ENCODE measurements around the gene QSOX2. TPM values are rescaled to one million over a fixed set of nuclear protein-coding genes. Genes with fewer than 3 reads are reported as not detected.

The QSOX2 gene
- total RNA-seq, 3 donors from 2014 or later (not counting 1 experiment from before 2014, with no cell fraction given), result 10.8 to 16.7 (median 16.6) TPM

DNA sequence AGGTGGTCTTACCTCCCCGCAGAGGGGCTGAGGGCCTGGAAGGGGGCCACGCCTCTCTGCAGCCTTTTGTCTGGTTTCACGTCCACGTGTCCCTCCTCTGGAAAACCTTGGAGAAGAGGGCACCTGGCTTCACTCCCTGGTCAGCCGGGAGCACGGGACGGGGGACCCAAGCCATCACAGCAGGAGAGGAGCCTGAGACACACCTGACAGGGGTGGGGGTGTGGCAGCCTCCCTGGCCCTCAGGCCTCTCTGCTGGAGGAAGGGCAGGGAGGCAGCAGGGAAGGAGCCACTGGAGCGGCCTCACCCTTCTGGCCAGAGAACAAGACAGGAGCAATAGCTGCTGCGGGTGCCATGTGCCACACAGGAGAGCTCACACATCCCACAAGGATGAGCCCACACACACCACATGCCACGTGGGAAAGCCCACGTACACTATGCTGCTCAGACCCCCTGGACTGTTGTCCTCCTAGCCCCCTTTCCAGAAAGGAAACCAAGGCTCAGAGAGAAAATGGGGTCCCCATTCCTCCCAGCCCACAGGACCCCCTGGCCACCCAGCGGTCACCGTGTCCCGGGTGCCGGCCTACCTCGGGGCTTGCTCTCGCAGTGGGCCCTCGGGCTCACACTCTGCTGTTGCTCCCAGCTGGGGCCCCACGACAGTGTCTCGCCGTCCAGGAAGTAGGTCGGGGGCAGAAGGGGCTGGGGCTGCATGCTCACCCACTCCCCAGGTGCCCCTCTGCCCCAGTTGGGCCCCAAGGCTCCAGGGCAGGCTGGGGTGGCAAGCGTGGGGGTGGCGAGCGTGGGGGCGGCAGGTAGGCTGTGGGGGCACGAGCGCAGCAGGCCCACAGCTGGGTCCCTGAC, 40.1 kb upstream of the QSOX2 start:
- Mint-ChIP-seq H3K9me3 (no peaks in the 10 kb centered on the region), H3K4me3 (no peak overlapping the region), H3K36me3 (no peaks in the 10 kb centered on the region), H3K4me1 (peaks cover 0 to 4% of the 10 kb centered on the region in 2 donors), H3K27ac (no peak overlapping the region), H3K27me3 (ENCODE audit: low read depth in 2 of 2) (peaks cover 0 to 3% of the 10 kb centered on the region in 2 donors)
- no peaks in the 10 kb centered on the region for H3K27me3 ChIP-seq (ENCODE audit: control insufficient read depth, insufficient read depth, low read length)
- ATAC-seq, result no peak
- H3K4me3 ChIP-seq (ENCODE audit: low read length), result no peak overlapping the region
- H3K27ac ChIP-seq (ENCODE audit: low read length), result no peak overlapping the region
- TF ChIP-seq, protein P1, sequence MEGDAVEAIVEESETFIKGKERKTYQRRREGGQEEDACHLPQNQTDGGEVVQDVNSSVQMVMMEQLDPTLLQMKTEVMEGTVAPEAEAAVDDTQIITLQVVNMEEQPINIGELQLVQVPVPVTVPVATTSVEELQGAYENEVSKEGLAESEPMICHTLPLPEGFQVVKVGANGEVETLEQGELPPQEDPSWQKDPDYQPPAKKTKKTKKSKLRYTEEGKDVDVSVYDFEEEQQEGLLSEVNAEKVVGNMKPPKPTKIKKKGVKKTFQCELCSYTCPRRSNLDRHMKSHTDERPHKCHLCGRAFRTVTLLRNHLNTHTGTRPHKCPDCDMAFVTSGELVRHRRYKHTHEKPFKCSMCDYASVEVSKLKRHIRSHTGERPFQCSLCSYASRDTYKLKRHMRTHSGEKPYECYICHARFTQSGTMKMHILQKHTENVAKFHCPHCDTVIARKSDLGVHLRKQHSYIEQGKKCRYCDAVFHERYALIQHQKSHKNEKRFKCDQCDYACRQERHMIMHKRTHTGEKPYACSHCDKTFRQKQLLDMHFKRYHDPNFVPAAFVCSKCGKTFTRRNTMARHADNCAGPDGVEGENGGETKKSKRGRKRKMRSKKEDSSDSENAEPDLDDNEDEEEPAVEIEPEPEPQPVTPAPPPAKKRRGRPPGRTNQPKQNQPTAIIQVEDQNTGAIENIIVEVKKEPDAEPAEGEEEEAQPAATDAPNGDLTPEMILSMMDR (IDR thresholded peaks at IDR 0.05), result no peak
- H3K4me1 ChIP-seq (ENCODE audit: control insufficient read depth, insufficient read depth, low read length), result peaks cover 14% of the 10 kb centered on the region
- WGBS (ENCODE audit: insufficient coverage), result 83% methylated on average over 28 of the region's 28 CpGs
- intact Hi-C loops (cut with micrococcal nuclease), result no loop called here
- H3K36me3 ChIP-seq (ENCODE audit: control insufficient read depth, insufficient read depth, low read length), result no peaks in the 10 kb centered on the region
- no peaks in the 10 kb centered on the region for H3K9me3 ChIP-seq (ENCODE audit: control insufficient read depth, insufficient read depth, low read length)
- DNase-seq, result no peak

DNA sequence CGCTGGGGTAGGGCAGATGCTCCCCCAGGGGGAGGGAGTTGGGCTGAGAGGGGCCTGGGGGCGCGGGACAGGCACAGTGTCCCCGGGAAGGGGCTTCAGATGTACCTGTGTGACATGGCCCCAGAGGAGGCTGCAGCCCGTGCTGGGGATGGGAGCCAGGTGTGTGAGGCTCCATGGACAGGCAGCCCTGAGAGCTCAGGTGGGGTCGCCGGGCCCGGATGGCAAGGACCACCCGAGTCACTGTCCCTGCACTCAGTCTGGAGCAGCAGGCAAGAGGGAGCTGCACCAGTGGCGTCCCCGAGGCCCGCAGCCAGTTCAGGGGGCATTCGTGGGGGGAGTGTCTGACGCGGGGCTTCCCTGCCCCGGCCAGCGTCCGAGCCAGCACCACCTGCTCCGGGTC, 39.3 kb upstream of the QSOX2 start:
- Mint-ChIP-seq H3K27ac (no peak overlapping the region), H3K4me3 (no peak overlapping the region), H3K9me3 (no peaks in the 10 kb centered on the region), H3K36me3 (no peaks in the 10 kb centered on the region), H3K27me3 (ENCODE audit: low read depth in 2 of 2) (peaks cover 0 to 5% of the 10 kb centered on the region in 2 donors), H3K4me1 (peaks cover 0 to 4% of the 10 kb centered on the region in 2 donors)
- Histone ChIP-seq H3K27me3 (ENCODE audit: control insufficient read depth, insufficient read depth, low read length) (no peaks in the 10 kb centered on the region), H3K36me3 (ENCODE audit: control insufficient read depth, insufficient read depth, low read length) (no peaks in the 10 kb centered on the region), H3K27ac (ENCODE audit: low read length) (no peak overlapping the region), H3K9me3 (ENCODE audit: control insufficient read depth, insufficient read depth, low read length) (no peaks in the 10 kb centered on the region), H3K4me3 (ENCODE audit: low read length) (no peak overlapping the region), H3K4me1 (ENCODE audit: control insufficient read depth, insufficient read depth, low read length) (peaks cover 14% of the 10 kb centered on the region)
- ATAC-seq (no peak), DNase-seq (no peak)
- WGBS (ENCODE audit: insufficient coverage), result 94% methylated on average over 19 of the region's 19 CpGs
- TF ChIP-seq, protein P1 (IDR thresholded peaks at IDR 0.05), result no peak
- intact Hi-C loops (cut with micrococcal nuclease), result no loop called here

DNA sequence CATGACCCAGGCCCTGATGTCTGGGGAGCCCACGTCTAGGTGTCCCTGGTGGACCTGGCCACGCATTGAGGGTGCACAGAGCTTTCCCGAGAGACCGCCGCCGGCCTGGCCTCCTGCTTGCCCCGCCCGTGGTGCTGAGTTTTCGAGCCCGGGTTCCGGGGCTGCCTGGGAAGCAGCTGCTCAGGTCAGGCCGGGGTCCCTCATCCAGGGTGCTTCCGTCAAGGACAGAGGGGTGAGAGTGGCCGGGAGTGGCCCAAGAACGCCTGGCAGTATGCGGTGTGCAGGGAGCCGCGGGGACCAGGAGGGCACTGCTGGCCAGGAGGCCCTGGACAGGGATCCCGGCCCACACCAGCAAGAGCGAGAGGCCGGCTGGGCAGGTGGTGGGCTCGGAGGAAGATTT, 38.7 kb upstream of the QSOX2 start:
- TF ChIP-seq, protein P1 (IDR thresholded peaks at IDR 0.05), result no peak
- no peaks in the 10 kb centered on the region for H3K36me3 Mint-ChIP-seq
- intact Hi-C loops (cut with micrococcal nuclease), result no loop called here
- Histone ChIP-seq H3K27me3 (ENCODE audit: control insufficient read depth, insufficient read depth, low read length) (no peaks in the 10 kb centered on the region), H3K4me3 (ENCODE audit: low read length) (no peak overlapping the region), H3K27ac (ENCODE audit: low read length) (no peak overlapping the region), H3K36me3 (ENCODE audit: control insufficient read depth, insufficient read depth, low read length) (no peaks in the 10 kb centered on the region), H3K9me3 (ENCODE audit: control insufficient read depth, insufficient read depth, low read length) (no peaks in the 10 kb centered on the region), H3K4me1 (ENCODE audit: control insufficient read depth, insufficient read depth, low read length) (peaks cover 14% of the 10 kb centered on the region)
- ATAC-seq, result no peak
- H3K9me3 Mint-ChIP-seq, result no peaks in the 10 kb centered on the region
- DNase-seq, result no peak
- peaks cover 0 to 5% of the 10 kb centered on the region in 2 donors for H3K27me3 Mint-ChIP-seq (ENCODE audit: low read depth in 2 of 2)
- 89% methylated on average over 22 of the region's 22 CpGs for WGBS (ENCODE audit: insufficient coverage)
- H3K27ac Mint-ChIP-seq, result no peak overlapping the region
- H3K4me1 Mint-ChIP-seq, result peaks cover 0 to 4% of the 10 kb centered on the region in 2 donors
- no peak overlapping the region for H3K4me3 Mint-ChIP-seq
